Stimulated activated CD8-positive, alpha-beta memory T cell treated with anti-CD3 and anti-CD28 coated beads, Interleukin-15, amount 100 ng/mL, for 24 hours (primary cell): Measurements from ENCODE around the gene RGS11.

Source experiments
- DNase-seq: peaks from one replicate; pipeline ENCODE4 v3.0.0-alpha.2; 2020; ENCODE audit warnings: low read depth

Gene RGS11

GRCh38 chr16:296806-297510, 21.2 kb upstream of the RGS11 start:
- DNase-seq: no peak

- no peak for DNase-seq
These were observed 20.5 kb upstream of the RGS11 start for GRCh38 chr16:296276-296675.

DNA sequence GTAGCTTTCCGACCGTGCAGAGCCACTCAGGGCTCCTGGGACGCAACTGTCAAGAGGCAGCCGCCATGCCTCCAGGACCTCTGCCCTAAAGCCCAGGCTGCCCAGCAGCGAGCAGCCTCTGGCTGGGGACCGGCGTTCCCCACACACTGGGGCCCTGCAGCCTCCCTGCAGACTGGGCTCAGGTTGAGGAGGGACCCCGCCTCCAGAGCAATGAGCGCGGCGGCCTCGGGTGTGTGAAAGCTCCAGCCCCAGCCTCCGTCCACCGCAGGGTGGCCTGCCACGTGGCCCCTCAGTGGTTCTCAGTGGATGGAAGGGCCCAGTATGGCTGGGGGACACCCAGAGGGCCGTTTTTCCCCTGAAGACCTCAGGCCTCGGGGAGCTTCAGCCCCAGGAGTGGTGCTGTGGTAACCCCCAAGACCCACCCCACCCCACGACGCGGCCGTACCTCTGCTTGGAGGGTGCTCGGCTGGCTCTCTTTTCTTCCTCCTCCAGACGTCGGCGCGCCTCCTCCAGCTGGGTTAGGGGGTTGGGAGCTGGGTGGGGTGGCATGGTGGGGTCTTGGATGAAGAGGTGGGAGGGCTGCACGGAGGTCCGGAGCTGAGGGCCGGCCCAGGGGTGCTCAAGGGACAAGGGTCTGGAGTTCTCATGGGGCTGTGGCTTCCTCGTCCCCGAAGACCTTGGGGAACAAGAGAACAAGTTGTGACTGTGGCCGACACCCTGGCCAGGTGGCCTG, 17.5 kb upstream of the RGS11 start:
- no peak for DNase-seq

DNA sequence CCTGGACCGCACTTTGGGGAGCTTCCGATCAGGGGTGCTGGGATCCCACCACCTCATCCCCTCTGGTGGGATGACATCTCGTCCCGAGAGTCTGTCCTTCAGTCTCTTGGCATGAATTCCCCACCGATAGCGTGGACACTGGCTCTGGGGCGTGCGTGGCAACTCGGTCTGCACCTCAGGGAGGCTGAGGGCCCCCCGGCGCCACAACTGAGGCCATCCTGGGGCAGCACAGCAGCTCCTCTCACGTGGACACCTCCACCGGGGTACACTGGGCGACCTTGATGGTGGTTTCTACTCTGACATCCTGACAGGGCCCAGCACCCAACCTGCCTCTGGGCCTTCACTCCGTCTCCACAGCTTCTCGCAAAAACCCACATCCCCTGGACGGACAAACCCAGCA, 15.8 kb upstream of the RGS11 start:
- DNase-seq: no peak

- DNase-seq: no peak
These were observed 15.1 kb upstream of the RGS11 start for GRCh38 chr16:290681-291405.

DNA sequence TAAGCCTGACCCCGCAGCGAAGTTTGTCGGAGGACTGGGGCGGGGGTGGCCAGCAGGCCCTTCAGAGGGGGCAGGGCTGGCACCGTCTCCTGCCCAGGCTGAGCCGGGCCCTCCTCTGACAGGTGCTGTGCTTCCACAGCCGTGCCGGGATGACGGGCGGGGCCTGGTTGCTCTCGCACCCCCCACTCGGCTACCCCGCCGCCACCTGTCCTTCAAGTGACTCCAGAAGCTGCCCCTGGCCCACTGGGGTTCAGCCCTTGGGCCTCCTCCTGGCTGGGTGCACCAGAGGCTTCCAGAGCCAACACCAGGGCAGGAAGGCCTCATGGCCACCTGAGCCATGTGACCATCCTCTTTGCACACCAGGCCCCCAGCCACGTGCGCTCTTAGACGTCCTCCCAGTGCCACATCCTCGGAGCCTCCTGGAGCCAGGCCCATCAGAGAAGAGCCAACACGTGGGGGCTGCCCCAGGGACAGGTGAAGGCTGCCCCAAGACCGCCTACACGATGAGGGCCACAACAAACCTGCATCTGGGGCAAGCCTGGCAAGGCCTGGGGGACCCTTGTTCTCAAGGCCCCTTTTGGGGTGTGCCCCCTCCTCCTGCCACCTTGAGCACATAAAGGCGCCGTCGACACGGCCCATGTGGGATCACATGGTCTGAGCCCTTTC, 14.4 kb upstream of the RGS11 start:
- DNase-seq: no peak

- no peak for DNase-seq
These were observed 13.8 kb upstream of the RGS11 start for GRCh38 chr16:289395-289997.

GRCh38 chr16:287981-288920, 12.5 kb upstream of the RGS11 start:
- no peak for DNase-seq

DNA sequence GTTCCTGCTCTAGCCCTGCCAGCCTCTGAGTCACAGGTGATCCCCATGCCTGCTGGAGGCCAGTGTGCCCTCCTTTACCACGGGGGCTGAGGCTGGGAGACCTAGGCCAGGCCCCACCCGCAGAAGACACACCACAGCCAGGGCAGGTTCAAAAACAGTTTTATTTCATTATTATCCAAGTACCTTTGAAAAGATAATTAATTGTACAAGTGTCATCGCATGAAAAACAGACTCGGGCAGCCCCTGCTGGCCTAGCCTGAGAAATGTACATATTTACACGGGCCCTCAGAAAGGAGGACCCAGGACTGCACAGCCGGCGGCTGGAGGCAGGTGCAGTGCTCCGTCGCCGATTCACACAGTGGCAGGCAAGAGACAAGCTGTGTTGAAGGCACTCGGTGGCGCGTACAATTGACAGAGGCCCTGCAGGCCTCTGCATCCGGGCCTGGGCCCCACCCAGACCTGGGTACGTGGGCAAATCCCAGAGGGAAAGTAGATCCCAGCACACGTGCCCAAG, 11.6 kb upstream of the RGS11 start:
- no peak for DNase-seq

DNA sequence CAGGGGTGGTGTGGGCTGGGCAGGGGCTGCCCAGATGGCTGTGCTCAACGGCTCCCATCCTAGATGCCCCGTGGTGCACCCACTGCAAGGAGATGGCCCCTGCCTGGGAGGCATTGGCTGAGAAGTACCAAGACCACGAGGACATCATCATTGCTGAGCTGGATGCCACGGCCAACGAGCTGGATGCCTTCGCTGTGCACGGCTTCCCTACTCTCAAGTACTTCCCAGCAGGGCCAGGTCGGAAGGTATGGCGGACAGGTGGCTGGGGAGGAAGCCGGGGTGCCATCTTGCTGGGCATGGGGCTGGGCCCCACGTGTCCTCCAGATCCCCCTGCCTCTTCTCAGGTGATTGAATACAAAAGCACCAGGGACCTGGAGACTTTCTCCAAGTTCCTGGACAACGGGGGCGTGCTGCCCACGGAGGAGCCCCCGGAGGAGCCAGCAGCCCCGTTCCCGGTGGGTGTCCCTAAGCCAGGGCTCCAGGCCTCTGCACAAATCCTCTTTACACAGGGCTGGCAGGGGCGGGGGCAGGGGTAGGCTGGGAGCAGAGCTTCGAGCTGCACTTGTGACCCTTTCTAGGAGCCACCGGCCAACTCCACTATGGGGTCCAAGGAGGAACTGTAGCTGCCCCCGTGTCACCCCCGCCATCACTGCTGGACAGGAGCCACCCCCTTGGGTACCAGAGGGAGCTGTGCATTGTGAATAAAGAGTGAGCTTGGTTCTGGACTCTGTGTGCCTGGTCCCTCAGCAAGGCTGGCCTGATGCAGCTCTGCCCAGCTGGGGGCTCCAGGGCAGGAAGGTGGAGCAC, 10.9 kb upstream of the RGS11 start:
- DNase-seq: no peak

DNA sequence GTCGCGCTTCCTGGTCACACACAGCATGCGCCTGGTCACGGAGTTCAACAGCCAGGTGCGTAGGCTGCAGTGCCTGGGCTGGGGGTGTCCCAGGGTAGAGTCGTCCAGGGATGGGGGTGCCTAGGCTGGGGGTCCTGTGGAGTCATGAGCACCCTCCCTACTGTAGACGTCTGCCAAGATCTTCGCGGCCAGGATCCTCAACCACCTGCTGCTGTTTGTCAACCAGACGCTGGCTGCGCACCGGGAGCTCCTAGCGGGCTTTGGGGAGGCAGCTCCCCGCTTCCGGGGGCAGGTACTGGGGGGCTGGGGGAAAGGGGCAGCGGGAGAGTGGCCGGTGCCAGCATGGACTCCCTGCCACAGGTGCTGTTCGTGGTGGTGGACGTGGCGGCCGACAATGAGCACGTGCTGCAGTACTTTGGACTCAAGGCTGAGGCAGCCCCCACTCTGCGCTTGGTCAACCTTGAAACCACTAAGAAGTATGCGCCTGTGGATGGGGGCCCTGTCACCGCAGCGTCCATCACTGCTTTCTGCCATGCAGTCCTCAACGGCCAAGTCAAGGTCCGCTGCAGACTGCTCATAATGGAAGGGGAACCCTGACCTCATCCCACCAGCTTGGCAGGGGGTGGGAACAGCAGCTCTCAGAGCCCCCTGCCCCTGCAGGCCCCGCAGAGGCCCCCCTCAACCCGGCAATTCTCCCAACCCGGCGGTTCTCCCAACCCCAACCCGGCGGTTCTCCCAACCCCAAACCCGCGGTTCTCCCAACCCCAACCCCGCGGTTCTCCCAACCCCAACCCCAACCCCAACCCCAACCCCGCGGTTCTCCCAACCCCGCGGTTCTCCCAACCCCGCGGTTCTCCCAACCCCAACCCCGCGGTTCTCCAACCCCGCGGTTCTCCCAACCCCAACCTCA, 9.7 kb upstream of the RGS11 start:
- no peak for DNase-seq

DNA sequence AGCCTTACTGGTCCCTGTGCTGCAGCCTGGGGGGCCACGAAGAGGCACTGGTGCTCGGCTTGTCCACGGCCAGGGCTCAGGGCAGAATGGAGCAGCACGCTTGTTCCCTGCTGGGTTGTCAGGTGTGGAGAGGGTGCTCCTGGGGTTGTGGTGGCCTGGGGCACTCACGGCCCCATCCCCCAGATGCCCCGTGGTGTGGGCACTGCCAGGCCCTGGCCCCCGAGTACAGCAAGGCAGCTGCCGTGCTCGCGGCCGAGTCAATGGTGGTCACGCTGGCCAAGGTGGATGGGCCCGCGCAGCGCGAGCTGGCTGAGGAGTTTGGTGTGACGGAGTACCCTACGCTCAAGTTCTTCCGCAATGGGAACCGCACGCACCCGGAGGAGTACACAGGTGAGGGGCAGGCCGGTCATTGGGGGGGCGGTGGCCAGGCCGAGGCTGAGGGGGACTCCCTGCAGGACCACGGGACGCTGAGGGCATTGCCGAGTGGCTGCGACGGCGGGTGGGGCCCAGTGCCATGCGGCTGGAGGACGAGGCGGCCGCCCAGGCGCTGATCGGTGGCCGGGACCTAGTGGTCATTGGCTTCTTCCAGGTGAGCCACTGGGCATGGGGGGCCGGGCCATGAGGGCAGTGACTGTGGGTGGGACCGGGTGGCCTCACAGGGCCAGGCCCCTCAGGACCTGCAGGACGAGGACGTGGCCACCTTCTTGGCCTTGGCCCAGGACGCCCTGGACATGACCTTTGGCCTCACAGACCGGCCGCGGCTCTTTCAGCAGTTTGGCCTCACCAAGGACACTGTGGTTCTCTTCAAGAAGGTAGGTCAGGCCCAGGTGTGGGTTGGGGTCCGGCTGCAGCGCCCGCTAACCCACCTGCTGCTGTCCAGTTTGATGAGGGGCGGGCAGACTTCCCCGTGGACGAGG, 8.7 kb upstream of the RGS11 start:
- no peak for DNase-seq

GRCh38 chr16:283033-283805, 7.5 kb upstream of the RGS11 start, which contains the start of gene PDIA2:
Gene PDIA2 (plus strand): TSS chr16:283164. CDS start chr16:283170, 6 bp downstream.
- no peak for DNase-seq

GRCh38 chr16:282491-282890, 6.7 kb upstream of the RGS11 start:
- DNase-seq: no peak

DNA sequence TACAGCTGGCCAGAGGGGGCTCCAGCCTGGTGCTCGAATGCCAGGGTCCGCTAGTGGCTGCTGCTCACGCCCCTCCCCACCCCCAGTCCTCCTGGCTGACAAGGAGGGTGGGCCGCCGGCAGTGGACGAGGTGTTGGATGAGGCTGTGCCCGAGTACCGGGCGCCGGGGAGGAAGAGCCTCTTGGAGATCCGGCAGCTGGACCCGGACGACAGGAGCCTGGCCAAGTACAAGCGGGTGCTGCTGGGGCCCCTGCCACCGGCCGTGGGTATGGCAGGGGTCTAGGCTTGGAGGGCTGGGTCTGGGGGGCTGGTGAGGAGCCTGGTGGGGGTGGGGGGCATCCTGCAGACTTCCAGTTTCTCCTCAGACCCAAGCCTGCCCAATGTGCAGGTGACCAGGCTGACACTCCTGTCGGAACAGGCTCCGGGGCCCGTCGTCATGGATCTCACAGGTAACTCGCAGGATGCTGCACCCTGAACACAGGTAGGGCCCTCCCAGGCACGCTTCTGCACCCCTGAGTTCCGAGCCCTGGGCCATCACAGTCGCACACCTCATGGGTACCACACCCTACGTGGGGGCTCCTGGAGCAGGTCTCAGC, 6.0 kb upstream of the RGS11 start:
- no peak for DNase-seq

DNA sequence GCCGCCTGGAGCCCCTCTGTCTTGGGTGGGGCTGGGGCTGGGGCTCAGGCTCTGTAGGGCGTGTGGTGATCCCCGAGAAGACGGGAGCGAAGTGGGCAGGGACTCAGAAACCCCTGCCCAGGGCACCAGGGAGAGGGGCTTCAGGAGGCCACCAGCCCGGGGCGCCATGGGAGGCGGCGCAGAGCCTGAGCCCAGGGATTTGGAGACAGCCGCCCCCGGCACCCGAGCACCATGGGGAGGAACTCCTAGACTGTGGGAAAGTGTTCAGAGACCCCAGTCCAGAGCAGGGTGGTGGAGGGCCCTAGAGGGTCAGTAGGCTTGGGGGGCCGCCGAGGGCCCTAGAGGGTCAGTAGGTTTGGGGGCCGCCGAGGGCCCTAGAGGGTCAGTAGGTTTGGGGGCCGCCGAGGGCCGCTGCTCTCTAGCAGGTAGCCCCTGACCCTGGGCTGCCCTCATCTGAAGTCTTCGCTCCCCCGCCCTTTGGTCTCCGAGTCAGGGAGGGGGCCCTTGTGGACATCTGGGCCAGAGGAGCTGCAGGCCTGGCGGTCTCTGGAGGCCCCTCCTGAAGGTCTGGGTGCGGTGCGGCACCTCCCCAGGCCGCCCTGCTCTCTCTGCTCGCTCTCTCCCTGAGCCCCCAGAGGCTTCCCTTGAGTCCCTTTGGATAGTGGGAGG, 5.4 kb upstream of the RGS11 start:
- DNase-seq: no peak
